ENCODE results near the gene PTPRG.

PTPRG gene

DNA sequence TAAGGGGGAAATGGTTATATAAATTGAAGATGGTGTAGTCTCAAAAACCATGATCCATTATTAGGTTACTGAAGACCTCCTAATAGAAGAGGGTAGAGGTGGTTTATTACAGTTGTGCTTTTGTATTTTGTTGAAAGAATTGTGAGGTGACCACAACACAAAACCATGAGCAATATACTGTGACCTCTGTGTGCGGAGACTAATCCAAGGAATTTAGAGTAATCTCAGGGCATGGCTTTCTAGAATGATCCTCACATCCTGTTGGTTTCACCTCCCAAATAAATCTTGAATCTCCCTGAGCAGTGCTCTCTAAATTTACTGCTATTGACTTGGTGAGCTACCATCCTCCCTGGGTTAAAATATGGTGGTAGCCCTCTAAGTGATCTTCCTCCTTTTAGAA lies 52.3 kb downstream of the PTPRG start:
- Histone ChIP-seq H3K36me3 (ENCODE audit: control insufficient read depth, insufficient read depth, low read length) (no peaks in the 10 kb centered on the region), H3K27me3 (replicated peaks; ENCODE audit: control insufficient read depth, insufficient read depth, low read length) (no peaks in the 10 kb centered on the region), H3K4me3 (replicated peaks; ENCODE audit: low read depth, low read length) (no peak overlapping the region)
- TF ChIP-seq, protein P1, sequence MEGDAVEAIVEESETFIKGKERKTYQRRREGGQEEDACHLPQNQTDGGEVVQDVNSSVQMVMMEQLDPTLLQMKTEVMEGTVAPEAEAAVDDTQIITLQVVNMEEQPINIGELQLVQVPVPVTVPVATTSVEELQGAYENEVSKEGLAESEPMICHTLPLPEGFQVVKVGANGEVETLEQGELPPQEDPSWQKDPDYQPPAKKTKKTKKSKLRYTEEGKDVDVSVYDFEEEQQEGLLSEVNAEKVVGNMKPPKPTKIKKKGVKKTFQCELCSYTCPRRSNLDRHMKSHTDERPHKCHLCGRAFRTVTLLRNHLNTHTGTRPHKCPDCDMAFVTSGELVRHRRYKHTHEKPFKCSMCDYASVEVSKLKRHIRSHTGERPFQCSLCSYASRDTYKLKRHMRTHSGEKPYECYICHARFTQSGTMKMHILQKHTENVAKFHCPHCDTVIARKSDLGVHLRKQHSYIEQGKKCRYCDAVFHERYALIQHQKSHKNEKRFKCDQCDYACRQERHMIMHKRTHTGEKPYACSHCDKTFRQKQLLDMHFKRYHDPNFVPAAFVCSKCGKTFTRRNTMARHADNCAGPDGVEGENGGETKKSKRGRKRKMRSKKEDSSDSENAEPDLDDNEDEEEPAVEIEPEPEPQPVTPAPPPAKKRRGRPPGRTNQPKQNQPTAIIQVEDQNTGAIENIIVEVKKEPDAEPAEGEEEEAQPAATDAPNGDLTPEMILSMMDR (IDR thresholded peaks at IDR 0.05; ENCODE audit: insufficient read depth, low read length, poor library complexity, severe bottlenecking): no peak
- DNase-seq (ENCODE audit: extremely low read depth, insufficient read length): no peak

DNA sequence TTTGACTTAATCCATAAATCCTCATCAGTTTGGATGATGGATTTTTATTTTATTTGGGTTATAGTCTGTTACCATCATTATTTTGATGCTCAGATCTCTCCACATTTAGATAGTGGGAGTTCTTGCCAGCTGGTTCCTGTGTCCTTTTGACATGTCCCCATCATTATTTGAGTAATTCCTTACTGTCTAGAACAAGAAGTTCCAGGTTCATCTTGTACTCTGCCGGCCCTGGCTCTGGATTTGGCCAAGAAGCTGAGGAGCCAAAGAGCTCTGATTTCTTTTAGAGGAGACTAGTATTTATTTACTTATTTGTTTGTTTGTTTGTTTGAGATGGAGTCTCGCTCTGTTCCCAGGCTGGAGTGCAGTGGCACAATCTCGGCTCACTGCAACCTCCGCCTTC lies 54.3 kb downstream of the PTPRG start:
- Histone ChIP-seq H3K27me3 (replicated peaks; ENCODE audit: control insufficient read depth, insufficient read depth, low read length) (no peaks in the 10 kb centered on the region), H3K36me3 (ENCODE audit: control insufficient read depth, insufficient read depth, low read length) (no peaks in the 10 kb centered on the region), H3K4me3 (replicated peaks; ENCODE audit: low read depth, low read length) (no peak overlapping the region)
- no peak for DNase-seq (ENCODE audit: extremely low read depth, insufficient read length)
- TF ChIP-seq, protein P1 (IDR thresholded peaks at IDR 0.05; ENCODE audit: insufficient read depth, low read length, poor library complexity, severe bottlenecking): no peak

DNA sequence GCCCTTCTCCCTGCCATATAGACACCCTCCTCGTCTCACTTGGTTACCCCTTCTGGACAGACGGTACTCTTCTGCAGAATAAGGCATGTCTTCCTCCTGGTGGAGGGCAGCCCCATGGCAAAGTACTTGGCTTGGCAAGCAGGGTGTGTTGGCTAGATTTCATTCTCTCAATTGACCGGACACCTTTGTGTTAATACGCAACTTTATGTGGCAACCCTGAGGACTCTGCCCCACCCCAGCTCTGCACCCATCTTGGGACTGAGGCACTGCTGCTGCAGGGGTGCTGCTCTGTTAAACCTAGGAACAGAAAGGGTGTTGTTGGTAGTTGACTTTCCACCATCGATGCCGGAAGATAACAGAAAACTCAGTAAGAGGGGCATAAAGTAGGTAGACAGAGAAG lies 55.2 kb downstream of the PTPRG start:
- TF ChIP-seq, protein P1 (IDR thresholded peaks at IDR 0.05; ENCODE audit: insufficient read depth, low read length, poor library complexity, severe bottlenecking): no peak
- no peaks in the 10 kb centered on the region; the same call in 1 of the 2 replicates for H3K27me3 ChIP-seq (replicated peaks; ENCODE audit: control insufficient read depth, insufficient read depth, low read length)
- no peak for DNase-seq (ENCODE audit: extremely low read depth, insufficient read length)

DNA sequence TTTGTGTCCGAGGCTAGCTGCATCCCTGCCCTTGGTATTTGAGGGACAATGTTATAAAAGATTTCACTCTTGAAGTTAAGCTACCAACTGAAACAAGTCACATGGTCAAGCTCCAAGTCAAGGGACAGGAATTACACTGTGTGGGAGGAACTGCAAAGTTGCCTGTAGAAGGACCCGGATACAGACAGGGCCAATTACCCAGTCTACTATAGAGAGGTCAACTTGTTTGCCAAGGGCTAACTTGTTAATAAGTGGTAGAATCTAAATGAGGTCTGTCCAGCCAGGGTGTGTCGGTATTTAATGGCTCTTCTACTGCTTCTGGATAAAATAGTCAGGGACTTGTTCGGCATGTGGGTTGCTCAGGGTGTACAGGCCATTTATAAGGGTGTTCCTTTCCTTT lies 55.7 kb downstream of the PTPRG start:
- H3K27me3 ChIP-seq (replicated peaks; ENCODE audit: control insufficient read depth, insufficient read depth, low read length): no peaks in the 10 kb centered on the region; the same call in 1 of the 2 replicates
- no peak for DNase-seq (ENCODE audit: extremely low read depth, insufficient read length)
- H3K36me3 ChIP-seq (ENCODE audit: control insufficient read depth, insufficient read depth, low read length): no peaks in the 10 kb centered on the region
- H3K4me3 ChIP-seq (replicated peaks; ENCODE audit: low read depth, low read length): no peak overlapping the region
- TF ChIP-seq, protein P1 (IDR thresholded peaks at IDR 0.05; ENCODE audit: insufficient read depth, low read length, poor library complexity, severe bottlenecking): no peak

More for the DNA sequence above, 55.2 kb downstream of the PTPRG start:
- Histone ChIP-seq H3K36me3 (ENCODE audit: control insufficient read depth, insufficient read depth, low read length) (no peaks in the 10 kb centered on the region), H3K4me3 (replicated peaks; ENCODE audit: low read depth, low read length) (no peak overlapping the region)

DNA sequence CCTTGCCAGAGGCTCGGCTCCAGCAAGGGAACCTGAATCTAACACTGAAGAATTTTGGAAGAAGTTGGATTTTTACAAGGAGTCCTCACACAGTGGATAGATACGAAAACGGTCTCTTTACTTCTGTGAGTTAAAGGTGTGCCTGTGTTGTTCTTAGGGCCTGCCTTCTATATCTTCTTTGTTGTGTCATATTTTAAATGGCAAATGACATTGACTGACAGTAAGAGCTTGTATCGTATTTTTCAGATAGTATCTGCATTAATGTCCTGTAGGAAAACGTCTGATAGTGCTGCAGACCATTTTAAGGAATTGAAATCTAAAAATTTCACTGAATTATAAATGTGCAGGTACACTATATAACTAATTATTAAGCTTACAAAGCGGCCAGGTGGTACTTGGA lies 56.3 kb downstream of the PTPRG start:
- no peak for DNase-seq (ENCODE audit: extremely low read depth, insufficient read length)
- Histone ChIP-seq H3K36me3 (ENCODE audit: control insufficient read depth, insufficient read depth, low read length) (no peaks in the 10 kb centered on the region), H3K4me3 (replicated peaks; ENCODE audit: low read depth, low read length) (no peak overlapping the region), H3K27me3 (replicated peaks; ENCODE audit: control insufficient read depth, insufficient read depth, low read length) (no peaks in the 10 kb centered on the region; the same call in 1 of the 2 replicates)
- TF ChIP-seq, protein P1 (IDR thresholded peaks at IDR 0.05; ENCODE audit: insufficient read depth, low read length, poor library complexity, severe bottlenecking): no peak

DNA sequence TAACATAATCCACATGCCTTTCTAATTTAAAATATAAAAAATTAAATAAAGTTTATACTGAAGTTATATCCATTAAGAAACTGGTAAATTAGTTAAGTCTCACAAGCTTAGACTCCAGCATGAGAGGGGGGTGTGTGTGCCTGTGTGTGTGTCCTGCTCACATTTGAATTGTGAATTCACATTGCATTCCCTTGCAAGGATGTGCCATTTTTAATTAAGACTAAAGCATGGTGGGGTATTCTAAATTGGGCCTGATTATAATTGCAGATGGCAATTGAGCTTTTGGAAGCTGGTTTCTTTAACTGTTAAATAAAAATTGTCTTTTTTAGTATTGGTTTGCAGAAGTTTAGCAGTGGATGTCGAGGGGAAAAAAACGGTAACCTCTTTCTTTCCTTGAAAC lies 56.9 kb downstream of the PTPRG start:
- TF ChIP-seq, protein P1 (IDR thresholded peaks at IDR 0.05; ENCODE audit: insufficient read depth, low read length, poor library complexity, severe bottlenecking): no peak

More for the DNA sequence above, 56.9 kb downstream of the PTPRG start:
- Histone ChIP-seq H3K4me3 (replicated peaks; ENCODE audit: low read depth, low read length) (no peak overlapping the region), H3K36me3 (ENCODE audit: control insufficient read depth, insufficient read depth, low read length) (no peaks in the 10 kb centered on the region), H3K27me3 (replicated peaks; ENCODE audit: control insufficient read depth, insufficient read depth, low read length) (no peaks in the 10 kb centered on the region; the same call in 1 of the 2 replicates)
- DNase-seq (ENCODE audit: extremely low read depth, insufficient read length): no peak
